AG04449 (cell line): ENCODE results near the gene GLB1L.
"Not testable (repeated sequence)": the region's sequence is repeated elsewhere in the genome, so short reads cannot be mapped to it uniquely, and the experiment has no call there.

Source experiments
- CTCF ChIA-PET: fragments of 350-600 bp; formaldehyde crosslinking; extraction: SDS; loops from one replicate; lab custom pipeline; 2021; ENCODE audit warnings: antibody characterized with exemption; lab: Yijun Ruan, JAX
- POLR2A ChIA-PET: fragments of 400-600, 350-600 bp; formaldehyde crosslinking; extraction: SDS; loops from one replicate; lab custom pipeline; 2020; ENCODE audit warnings: antibody characterized with exemption, inconsistent platforms; lab: Yijun Ruan, JAX
- DNase-seq: peaks from one replicate; pipeline ENCODE4 v3.0.0-alpha.2; 2010; ENCODE audit warnings: low read depth, low spot score
- H3K4me3 ChIP-seq: 2 replicates; pipeline ENCODE4 v1.5.1; 2011; ENCODE audit warnings: low read depth, mild to moderate bottlenecking, control low read depth, low read length
- CTCF ChIP-seq: IDR thresholded peaks from one replicate; pipeline ENCODE4 v1.5.1; 2011; ENCODE audit warnings: mild to moderate bottlenecking, moderate library complexity, low read length, control low read depth, inconsistent platforms; ENCODE audit not compliant: insufficient read depth; ENCODE audit errors: missing control alignments

Gene GLB1L

GRCh38 chr2:219291394-219291793 is 46.1 kb upstream of the GLB1L start:
- no peak for TF ChIP-seq CTCF
- CTCF ChIA-PET: interaction anchor here (1.0 to 22.1 kb wide), 8 partner anchors 14 to 240 kb away, joined by 3 to 691 read pairs (median 113); partner anchors contain the start of genes ANKZF1, ATG9A, CNPPD1 and DNAJB2

GRCh38 chr2:219290381-219291171 is 45.3 kb upstream of the GLB1L start:
- CTCF ChIA-PET: interaction anchor here (0.9 to 22.1 kb wide), 8 partner anchors 13 to 135 kb away, joined by 3 to 691 read pairs (median 113); partner anchors contain the start of genes ANKZF1, ATG9A, CNPPD1 and DNAJB2
- POLR2A ChIA-PET: interaction anchor here (0.8 to 1.6 kb wide), 2 partner anchors 11 to 114 kb away, joined by 3 read pairs; partner anchors contain the start of genes CNPPD1 and DNAJB2
- no peak for TF ChIP-seq CTCF
- H3K4me3 ChIP-seq: no peak overlapping the region
- DNase-seq: no peak

More at GRCh38 chr2:219291394-219291793, 46.1 kb upstream of the GLB1L start:
- POLR2A ChIA-PET: no interaction called here
- H3K4me3 ChIP-seq: no peak overlapping the region
- DNase-seq: no peak

GRCh38 chr2:219289537-219290361 is 44.5 kb upstream of the GLB1L start:
- POLR2A ChIA-PET: interaction anchor here (0.8 to 1.6 kb wide), 2 partner anchors 10 to 113 kb away, joined by 3 read pairs; partner anchors contain the start of genes CNPPD1 and DNAJB2
- CTCF ChIA-PET: interaction anchor here (1.3 to 22.1 kb wide), 6 partner anchors 13 to 134 kb away, joined by 4 to 691 read pairs (median 150); partner anchors contain the start of genes CNPPD1, DNAJB2, NHEJ1 and PTPRN
- TF ChIP-seq CTCF: no peak

GRCh38 chr2:219289195-219289536 is 43.9 kb upstream of the GLB1L start:
- ChIA-PET POLR2A (interaction anchor here (1.3 kb wide), 1 partner anchor 10 kb away, joined by 4 read pairs; the partner anchor contains the start of gene DNAJB2), CTCF (interaction anchor here (8.0 to 22.1 kb wide), 3 partner anchors 12 to 116 kb away, joined by 145 to 691 read pairs (median 154); partner anchors contain the start of genes CNPPD1, DNAJB2, PTPRN and SLC23A3)
- H3K4me3 ChIP-seq: no peak overlapping the region; the same call in 1 of the 2 replicates
- TF ChIP-seq CTCF: no peak
- DNase-seq: no peak

More at GRCh38 chr2:219289537-219290361, 44.5 kb upstream of the GLB1L start:
- no peak overlapping the region; the same call in 1 of the 2 replicates for H3K4me3 ChIP-seq
- peak; percentile 42 for DNase-seq

- H3K4me3 ChIP-seq: no peak overlapping the region
- POLR2A ChIA-PET: interaction anchor here (1.3 kb wide), 1 partner anchor 9 kb away, joined by 4 read pairs; the partner anchor contains the start of gene DNAJB2
- CTCF ChIA-PET: interaction anchor here (1.4 to 22.1 kb wide), 4 partner anchors 7 to 70 kb away, joined by 3 to 691 read pairs (median 418); partner anchors contain the start of genes DNAJB2 and PTPRN
- no peak for TF ChIP-seq CTCF
- no peak for DNase-seq
These were observed 42.5 kb upstream of the GLB1L start for GRCh38 chr2:219287580-219288265.

- CTCF ChIA-PET: interaction anchor here (1.4 to 22.1 kb wide), 3 partner anchors 7 to 70 kb away, joined by 3 to 691 read pairs (median 691); partner anchors contain the start of gene DNAJB2
- DNase-seq, H3K4me3 ChIP-seq, POLR2A ChIA-PET: not testable (repeated sequence)
These were observed 41.8 kb upstream of the GLB1L start for GRCh38 chr2:219287116-219287440.
